GM18867 (cell line): Measurements from ENCODE around the gene SNRPD3.

Experiments
- ATAC-seq: cut with Tn5 transposase; IDR thresholded peaks from one replicate; pipeline ENCODE4 v1.9.1; 2021; ENCODE audit warnings: mild to moderate bottlenecking, moderate library complexity; ENCODE audit not compliant: unreplicated experiment

The SNRPD3 gene

DNA sequence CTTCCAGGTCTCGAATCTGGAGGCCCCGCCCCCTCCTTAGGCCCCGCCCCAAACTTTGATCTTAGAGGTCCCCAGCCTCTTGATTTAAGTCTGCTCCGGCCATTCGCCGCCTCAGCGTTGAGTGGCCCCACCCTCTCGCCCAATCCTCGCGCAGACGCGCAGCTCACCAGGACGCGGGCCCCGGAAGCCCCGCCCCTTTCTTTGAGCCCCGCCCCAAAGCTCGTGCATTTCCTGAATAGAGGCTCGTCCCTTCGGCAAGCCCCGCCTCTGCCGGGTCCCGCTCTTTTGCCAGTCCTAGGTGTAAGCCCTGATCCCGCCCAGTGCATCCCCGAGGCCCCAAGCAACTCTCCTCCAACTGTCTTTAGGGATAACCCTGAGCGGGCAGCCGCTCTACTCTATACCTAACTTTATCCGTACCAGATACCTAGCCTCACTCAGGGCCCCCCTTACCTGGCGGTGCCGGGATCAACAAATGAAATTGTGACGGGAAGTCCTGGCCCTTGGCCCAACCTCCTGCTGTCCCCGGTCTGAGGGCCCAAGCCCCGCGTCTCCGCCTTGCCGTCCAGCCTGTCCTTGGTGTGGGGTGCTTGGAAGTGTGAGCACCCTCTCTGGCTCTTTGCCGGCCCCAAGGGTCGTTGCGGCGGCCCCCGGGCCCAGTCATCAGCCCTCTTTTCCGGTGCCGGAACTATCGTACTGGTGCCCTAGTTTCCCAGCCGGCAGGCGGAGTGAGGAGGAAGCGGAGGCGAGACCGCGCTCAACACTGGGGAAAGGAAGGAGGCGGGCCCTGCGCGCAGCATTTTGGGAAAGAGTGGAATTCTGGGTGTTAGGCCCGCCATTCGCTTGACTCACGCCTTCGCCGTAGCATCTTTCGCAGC lies at the start of gene SNRPD3:
Gene SNRPD3, plus strand, starts transcription at position 835 of the 875 bp plus-strand sequence. CDS start 1,676 bp downstream, outside the sequence.
- ATAC-seq = peak; percentile 75

DNA sequence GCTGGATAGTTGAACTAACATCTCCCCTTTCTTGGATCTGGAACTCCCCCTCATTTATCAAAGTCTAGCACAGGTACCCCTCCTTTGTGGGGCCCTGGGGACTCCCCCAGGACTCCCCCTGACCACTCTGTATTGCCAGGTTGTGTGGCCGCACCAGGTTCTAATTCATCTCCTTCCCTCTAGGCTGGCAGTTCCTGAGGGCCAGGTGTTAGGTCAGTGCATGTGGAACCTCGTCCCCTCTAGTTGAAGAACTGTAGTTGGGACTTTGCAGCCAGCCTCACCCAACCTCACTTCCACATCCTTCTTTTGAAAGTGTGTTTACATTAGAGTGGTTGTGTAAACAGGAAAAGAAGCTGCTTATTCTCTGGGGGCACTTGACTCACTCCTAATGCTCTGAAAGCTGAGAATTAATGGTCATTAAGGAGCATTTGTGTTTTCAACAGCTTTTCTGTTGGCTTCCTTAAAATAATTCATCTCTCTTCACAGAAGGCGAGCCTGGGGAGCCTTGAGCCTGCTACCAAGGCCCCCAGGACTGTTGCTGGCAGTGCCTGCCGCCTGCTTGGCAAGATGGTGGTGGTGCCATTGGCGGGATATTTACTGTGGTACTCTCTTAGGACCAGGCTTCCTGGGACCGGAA lies 48.9 kb upstream of the SNRPD3 start:
- ATAC-seq = no peak

DNA sequence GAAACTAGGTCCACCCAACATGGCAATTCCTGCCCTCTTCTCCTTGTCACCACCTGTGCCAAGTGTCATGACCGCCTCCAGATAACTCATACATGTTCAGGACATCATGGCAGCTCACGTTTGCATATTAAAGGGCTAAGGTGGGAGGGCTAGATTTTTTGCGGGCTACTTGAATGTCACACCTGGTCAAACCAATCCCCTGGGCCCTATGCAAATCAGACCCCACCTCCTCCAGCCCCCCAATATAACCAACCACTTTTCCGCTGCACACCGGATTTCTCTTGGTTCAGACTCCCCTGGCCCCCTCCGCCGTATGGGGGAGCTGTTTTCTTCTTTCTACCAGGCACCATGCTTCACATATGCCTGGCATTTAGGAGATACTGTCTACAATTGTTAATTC lies 48.1 kb upstream of the SNRPD3 start:
- ATAC-seq = no peak

DNA sequence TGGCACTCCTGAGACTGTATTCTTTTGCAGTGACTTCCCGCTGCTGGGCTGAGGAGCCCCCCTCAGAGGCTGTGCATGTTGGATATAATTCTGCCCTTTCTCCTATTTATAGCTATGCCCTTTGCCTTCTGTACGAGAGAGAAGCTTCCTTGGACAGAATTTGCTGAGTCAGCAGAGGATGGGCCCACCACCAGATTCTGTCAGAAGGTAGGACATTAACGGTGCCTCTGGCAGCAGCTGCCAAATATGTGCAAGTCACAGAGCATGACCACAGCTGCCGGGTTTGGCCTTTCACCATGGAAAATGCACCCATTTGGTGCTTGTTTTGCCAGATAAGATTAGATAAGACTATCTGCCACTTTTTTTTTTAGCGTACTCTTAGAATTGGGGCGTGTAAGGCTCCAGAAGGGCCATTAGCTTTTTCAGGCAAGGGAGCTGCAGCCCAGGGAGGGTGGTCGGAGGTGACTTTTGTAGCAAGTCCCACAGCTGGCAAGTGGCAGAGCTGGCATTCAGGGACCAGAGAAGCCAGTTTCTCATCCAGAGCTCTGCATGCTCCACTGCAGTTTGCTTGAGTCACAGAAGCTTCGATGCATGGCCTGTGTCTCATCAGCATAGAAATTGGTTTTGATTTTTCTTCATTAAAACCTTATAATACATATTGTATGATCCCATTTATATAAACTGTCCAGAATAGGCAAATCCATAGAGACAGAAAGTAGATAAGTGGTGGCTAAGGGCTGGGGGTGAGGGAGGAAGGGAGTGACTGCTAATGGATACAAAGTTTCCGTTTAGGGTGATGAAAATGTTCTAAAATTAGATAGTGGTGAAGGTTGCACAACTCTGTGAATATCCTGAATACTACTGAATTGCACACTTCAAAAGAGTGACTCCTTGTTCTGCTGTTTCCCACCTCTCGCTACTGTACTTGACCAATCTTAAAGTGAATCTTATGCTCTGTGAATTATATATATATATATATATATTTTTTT lies 44.9 kb upstream of the SNRPD3 start:
- ATAC-seq = no peak

DNA sequence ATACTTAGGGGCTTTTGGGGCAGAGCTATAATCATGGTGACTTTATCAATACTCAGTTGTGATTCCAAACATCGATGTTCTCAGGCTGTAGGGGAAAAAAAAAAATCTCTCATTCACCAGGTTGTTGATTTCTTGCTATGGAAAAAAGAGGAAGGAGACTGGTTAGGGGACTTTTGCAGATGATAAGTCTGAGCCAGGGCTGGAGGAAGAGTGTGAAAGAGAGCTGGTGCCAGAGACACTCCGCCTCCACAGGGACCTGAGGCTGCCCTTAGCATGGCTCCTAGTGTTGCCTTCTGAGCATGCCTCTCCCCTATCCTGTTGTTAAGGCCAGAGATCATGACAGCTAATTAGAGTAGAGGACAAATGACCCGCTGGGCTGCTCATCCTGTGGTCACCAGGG lies 43.8 kb upstream of the SNRPD3 start:
- ATAC-seq = no peak

DNA sequence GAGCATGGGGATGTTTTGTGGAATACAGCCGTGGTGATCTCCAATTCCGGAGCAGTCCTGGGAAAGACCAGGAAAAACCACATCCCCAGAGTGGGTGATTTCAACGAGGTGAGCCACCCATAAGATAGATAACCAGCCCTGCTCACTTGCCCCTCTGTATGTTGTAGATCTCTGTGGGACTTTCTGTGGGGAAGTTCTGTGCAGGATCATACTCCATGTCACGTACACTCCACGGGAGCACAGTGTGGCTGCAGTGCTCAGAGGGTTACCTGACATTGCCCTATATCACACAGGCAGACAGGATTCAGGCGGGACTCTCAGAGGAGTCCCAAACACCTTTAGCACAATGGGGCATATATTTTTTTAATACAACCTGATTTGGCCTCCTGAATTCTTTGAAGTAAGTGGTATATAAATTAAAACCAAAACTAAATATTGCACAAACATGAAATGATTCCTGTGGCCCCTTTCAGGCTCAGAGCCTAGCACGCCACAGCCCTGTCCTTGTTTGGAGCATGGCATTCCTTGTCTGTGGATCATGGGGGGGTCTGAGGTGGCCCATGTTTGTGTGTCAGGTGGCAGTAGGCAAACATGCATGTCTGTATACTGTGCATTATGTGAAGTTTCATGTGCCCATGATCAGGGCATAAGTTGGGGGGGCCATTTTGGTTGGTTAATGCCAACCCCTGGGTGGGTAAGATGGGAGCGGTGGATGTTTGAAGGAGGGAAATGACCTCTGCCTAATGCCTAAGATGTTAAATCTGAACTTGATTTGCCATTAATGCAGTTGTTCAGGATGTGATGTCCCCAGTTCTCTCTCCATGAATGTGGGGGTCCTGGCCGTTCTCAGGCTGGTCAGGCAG lies 42.2 kb upstream of the SNRPD3 start:
- no peak for ATAC-seq

DNA sequence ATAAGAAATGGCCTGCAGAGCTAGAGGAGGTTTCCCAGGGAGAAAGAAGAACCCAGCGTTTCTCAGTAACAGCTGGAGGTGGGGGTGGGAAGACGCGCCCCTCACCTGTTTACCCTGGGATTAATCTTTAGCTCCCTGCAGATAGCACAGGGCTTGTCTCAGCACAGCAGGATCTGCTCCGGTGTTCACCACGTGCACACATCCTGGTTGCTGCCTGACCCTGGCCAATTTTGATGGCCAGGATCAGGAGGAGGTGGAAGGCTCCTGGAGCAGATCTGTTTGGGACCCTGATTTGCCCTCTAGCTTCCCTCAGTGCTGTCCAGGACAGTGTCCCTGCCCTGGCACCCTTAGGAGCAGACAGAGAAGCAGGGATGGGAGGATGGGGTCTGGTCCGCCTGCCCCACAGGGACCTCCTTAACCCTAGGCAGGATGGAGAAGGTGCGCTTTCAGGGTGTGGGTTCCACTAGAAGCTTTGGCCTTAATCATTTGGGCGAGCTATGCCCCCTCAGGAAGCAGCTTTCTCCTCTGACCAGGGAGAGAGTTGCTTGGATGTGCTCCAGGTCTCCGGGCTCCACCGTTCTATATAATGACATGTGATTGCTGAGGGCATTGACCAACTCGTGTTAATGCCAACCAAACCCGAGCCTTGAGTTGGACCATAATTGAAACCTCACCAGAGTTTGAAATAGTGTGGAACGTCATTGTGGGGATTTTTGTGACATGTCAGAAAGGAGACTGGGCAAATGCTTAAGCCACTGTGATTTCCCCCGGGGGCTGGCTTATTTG lies 41.4 kb upstream of the SNRPD3 start:
- ATAC-seq = no peak

DNA sequence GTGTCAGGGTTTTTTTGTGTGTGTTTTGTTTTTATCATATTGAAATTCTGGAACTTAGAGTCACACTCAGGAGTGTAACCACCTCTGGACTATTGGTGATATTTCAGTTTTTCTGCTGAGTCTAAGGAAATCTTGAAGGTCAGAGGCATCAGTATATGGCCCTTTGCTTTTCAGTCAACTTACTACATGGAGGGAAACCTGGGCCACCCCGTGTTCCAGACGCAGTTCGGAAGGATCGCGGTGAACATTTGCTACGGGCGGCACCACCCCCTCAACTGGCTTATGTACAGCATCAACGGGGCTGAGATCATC lies 40.8 kb upstream of the SNRPD3 start:
- no peak for ATAC-seq

DNA sequence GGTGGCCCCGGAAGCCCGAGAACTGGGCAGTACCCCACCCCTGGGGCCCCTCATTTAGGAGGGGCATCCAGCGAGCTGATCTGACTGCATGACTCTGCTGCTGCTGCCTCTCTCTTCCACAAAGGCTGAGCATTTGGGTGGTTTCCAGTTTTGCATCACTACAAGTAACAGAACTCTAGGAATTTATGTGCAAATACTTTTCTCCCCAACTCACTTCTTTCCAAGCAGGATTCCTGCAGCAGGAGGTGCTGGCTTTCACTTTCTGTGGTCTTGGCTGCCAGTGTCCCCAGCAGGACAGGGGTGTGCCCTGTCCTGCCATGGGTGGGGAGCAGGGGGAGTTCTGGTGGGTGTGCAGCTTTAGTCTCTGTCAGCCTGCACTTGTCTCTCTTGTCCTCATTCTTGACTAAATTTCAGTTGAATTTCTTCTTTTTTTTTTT lies 39.5 kb upstream of the SNRPD3 start:
- no peak for ATAC-seq

DNA sequence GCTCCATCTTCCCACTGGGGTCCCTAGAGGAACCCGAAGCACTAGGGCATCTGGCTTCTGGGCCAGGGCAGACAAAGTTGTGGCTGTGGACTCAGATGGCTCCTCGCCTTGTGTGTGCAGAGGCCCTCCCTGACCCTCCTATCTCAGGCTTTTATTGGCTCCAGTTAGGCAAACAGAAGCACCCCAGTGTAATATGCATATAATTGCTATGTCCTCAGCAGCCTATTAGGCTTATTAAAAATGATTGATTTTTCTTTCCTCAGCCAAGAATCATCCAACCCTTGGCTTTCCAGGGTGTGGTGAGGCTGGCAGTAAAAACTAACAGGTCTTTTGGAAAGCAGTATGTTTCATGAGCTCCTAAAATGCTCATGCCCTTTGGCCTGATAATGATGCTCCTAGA lies 38.4 kb upstream of the SNRPD3 start:
- no peak for ATAC-seq

DNA sequence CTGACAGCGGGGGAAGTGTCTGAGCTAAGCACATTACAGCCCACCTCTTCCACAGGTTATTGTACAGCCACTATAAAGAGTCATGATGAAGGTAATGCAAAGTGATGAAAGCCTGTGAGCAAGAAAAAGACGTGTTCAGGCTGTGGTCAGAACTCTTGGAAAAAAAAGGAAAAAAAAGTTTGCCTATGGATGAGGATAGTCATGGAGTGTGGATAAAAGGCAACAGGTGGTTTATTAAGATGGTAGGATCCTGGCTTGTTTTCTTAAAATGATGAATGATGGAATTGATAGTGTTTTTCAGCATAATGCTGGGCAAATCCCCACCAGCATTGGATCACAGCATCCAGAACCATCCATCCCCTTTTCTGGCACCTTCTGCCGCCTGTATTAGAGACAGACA lies 37.6 kb upstream of the SNRPD3 start:
- no peak for ATAC-seq

DNA sequence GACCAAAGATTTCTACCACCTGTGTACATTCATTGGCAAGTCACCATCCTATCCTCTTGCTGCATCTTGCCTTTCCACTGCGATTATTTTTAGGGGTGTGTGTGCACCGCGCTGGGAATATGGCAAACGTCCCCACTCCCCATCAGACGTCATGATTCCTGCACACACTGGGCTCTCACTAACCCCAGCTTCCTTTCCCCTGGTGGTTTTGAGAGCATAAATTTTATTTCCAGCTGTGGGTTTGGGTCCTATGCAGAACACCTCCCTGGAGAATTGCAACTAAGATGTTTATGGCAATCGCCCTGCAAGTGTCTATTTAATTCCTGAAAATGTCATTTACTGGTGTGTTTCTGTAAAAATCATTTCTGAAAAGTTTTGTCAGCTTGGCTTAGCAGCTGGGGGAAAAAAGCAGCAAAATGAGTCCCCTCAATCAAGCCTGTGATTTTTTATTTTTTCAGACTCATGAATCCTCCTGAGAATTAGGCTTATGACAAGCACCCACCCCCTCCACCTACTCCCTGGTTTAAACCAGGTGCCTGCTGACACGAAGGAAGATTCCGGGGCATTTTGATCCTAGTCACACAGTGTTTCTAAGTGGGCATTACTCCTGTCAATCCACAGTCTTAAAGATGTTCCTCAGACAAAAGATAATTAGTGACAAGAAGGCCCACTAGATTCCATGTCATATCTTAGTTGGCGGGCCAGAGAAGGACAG lies 36.9 kb upstream of the SNRPD3 start:
- no peak for ATAC-seq

DNA sequence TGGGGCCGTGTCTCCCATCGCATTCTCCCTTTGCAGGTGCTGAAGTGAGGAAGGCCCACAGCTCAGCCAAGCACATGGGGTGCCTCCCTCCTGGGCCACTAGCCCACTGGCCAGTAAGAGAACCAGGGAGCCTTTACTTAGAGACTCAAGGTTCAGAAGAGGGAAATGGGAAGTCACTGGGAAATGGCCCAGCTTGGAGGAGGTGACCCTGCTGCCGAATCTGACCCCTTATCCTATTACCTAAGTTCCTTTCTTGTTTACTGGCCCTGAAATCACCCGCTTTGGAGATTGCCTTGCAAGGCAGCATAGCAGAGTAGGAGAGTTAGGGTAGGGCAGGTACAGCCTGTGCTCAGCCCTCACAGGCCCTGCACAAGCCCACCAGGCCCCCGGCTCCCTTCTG lies 36.3 kb upstream of the SNRPD3 start:
- ATAC-seq = no peak

DNA sequence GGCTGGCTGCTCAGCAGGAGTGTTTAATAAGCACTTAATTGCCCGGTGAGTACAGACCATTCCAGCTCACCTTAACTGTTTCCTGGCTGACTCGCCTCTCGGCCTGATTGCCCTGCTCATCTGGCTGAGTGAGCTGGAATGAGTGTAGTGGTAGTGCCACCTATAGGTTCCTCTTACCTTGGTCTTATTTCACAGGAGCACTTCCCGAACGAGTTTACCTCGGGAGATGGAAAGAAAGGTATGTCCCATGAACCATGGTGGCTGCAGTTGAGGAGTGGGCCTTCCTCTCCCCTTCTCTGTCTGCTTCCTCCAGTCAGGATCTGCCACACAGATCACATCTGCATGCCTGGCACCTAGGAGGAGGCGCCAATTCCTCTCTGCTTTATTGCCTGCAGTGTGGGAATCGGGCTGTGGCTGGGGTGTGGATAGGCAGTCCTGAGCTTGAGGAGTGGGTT lies 34.0 kb upstream of the SNRPD3 start:
- no peak for ATAC-seq

DNA sequence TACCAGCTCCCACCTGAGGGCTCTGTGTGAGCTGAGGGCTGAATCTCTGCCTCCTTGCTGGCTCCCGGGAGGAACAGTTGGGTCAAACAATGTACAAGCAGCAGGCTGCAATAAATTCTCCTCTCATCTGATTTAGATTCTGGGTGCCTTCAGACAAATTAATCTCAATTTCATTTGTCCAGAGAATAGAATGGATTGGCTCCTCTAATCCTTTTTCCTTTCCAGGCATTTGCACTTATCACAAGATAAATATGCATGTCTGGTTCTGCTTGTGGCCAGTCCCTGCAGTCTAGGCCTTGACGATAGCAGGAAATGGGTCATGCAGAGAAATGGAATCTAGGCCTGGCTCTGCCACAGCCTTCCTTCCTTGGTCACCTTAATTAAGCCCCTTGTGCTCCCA lies 31.9 kb upstream of the SNRPD3 start:
- ATAC-seq = no peak

DNA sequence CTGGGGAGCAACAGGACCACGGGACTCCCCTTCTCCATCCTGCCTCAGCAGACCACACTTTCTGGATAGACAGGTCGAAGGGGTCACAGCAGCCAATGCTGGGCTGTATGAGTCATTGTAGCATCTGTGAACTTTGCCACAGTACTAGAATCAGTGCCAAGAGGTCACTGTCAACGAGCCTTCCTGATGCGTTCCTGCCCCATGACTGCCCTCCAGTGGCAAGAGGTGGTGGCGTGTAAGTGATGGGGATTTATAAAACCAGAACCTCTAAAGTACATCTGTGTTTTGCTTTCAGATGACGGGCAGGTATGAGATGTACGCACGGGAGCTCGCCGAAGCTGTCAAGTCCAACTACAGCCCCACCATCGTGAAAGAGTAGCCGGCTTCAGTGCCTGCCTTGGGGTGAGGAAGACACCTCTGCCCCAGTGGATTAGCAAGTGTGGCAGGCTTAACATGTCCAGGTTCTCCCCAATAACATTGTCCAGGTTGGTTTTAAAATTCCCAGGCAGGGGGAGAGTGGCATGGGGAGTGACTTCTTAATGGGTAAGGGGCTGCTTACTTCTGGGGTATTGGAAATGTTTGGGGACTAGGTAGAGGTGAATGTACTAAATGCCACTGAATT lies 30.3 kb upstream of the SNRPD3 start:
- ATAC-seq = peak; percentile 75

DNA sequence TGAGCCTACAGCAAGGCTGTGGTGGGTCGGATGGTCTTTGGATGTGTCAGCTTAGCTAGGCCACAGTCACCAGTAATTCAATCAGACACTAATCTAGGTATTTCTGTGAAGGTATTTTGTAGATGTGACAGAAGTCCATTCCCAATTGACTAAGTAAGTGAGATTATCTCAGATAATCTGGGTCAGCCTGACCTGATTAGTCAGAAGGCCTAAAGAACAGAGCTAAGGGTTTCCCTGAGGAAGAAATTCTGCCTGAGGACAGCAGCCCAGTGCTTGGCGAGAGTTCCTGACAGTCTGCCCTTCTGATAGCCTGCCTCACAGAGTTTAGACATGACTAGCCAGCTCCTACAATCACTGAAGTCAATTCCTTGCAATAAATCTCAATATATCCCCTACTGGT lies 29.6 kb upstream of the SNRPD3 start:
- ATAC-seq = no peak

DNA sequence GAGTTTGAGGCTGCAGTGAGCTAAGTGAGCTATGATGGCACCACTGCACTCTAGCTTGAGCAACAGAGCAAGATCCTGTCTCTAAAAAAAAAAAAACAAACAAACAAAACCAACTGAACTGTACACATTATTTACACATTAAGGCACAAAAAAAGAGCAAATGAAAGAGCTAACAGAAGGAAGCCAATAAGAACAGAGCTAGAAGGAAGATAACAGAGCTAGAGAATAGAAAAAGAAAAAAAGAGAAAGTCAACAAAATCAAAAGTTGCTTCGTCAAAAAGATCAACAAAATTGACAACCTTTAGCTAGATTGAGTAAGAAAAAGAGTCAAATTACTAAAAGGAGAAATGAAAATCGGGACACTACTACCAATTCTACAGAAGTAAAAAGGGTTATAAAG lies 25.9 kb upstream of the SNRPD3 start:
- ATAC-seq = no peak
